Endothelial cell of umbilical vein (primary cell): ENCODE data around the gene TPM4.

Experiments
- CTCF ChIP-seq, 2 donors: IDR thresholded peaks; 1 replicate in 1 of 2; 2 replicates in 1 of 2; pipeline ENCODE4 v1.5.1; 2011; ENCODE audit warnings: low read length in 2 of 2, mild to moderate bottlenecking in 2 of 2, moderate library complexity in 2 of 2, control low read depth in 1 of 2, inconsistent platforms in 1 of 2, low read depth in 1 of 2; ENCODE audit not compliant: insufficient read depth in 1 of 2; ENCODE audit errors: extremely low read depth in 1 of 2
- EZH2 ChIP-seq: IDR thresholded peaks from 2 replicates; pipeline ENCODE4 v1.6.1; 2012; ENCODE audit warnings: borderline replicate concordance, low read depth, mild to moderate bottlenecking, moderate library complexity, low read length, inconsistent platforms; ENCODE audit not compliant: severe bottlenecking
- FOS ChIP-seq: IDR thresholded peaks from 2 replicates; pipeline ENCODE4 v1.6.1; 2011; ENCODE audit warnings: mild to moderate bottlenecking, low read length, moderate library complexity, borderline replicate concordance; ENCODE audit not compliant: insufficient read depth
- GATA2 ChIP-seq: IDR thresholded peaks from 2 replicates; pipeline ENCODE4 v1.7.0; 2011; ENCODE audit warnings: low read depth, mild to moderate bottlenecking, moderate library complexity, mixed read lengths, low read length; ENCODE audit not compliant: insufficient read length, insufficient read depth
- JUN ChIP-seq: IDR thresholded peaks from 2 replicates; pipeline ENCODE4 v1.6.1; 2011; ENCODE audit warnings: borderline replicate concordance, low read depth; ENCODE audit not compliant: insufficient read length, insufficient read depth
- MAX ChIP-seq: IDR thresholded peaks from 2 replicates; pipeline ENCODE4 v1.6.1; 2011; ENCODE audit not compliant: insufficient read depth, insufficient read length
- MYC ChIP-seq: IDR thresholded peaks from one replicate; pipeline ENCODE4 v1.6.1; 2011; ENCODE audit warnings: mild to moderate bottlenecking, low read depth, low read length
- POLR2A ChIP-seq: IDR thresholded peaks from 2 replicates; pipeline ENCODE4 v1.6.1; 2012; ENCODE audit warnings: low read depth, mild to moderate bottlenecking, control low read depth, low read length
- POLR2AphosphoS5 ChIP-seq: IDR thresholded peaks from 2 replicates; pipeline ENCODE4 v1.6.1; 2012; ENCODE audit warnings: low read depth, mild to moderate bottlenecking, control low read depth, low read length, moderate library complexity; ENCODE audit not compliant: insufficient read depth

GRCh38 chr19:16044746-16045145 is 31.5 kb upstream of the TPM4 start:
- TF ChIP-seq CTCF (IDR thresholded peaks at IDR 0.05; ENCODE audit: extremely low read depth in 1 of 2, insufficient read depth in 1 of 2, low read depth in 1 of 2, low read length in 2 of 2) (no peak), MYC (no peak), MAX (no peak), POLR2AphosphoS5 (no peak), EZH2 (no peak), JUN (no peak), POLR2A (no peak), GATA2 (no peak), FOS (no peak)
